Measurements from ENCODE around the gene FBRSL1. TPM values are rescaled to one million over a fixed set of nuclear protein-coding genes. Genes with fewer than 3 reads are reported as not detected.

Gene FBRSL1
- total and polyA plus RNA-seq, 9 of the 15 experiments (the other 6 are each of a cell fraction or from before 2014, with no cell fraction given): 0.24 to 129 (median 7.3) TPM

DNA sequence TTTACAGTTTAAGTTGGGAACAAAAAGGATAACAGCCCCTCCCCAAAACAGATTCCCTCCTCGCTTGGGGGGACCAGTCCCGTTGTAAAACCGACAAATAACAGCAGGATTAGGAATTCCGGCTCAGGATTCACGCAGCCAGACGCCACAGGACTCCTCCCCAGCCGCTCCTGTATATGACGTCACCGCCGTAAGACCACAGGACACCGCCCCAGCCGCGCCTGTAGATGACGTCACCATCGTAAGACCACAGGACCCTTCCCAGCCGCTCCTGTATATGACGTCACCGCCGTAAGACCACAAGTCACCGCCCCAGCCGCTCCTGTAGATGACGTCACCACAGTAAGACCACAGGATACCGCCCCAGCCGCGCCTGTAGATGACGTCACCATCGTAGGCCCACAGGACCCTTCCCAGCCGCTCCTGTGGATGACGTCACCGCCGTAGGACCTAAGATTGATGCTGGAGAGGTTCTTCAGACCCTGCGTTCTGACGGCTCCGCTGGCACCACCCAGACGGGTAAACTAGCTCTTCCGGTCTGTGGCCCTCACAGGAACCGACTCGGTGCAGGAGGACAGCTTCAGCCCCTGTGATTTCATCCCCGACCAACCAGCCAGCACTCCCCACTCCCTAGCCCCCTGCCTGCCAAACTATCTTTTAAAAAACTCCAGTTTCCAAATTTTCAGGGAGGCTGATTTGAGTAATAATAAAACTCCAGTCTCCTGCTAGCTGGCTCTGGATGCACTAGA, 43.9 kb upstream of the FBRSL1 start (continued):
- TF ChIP-seq, protein P1, sequence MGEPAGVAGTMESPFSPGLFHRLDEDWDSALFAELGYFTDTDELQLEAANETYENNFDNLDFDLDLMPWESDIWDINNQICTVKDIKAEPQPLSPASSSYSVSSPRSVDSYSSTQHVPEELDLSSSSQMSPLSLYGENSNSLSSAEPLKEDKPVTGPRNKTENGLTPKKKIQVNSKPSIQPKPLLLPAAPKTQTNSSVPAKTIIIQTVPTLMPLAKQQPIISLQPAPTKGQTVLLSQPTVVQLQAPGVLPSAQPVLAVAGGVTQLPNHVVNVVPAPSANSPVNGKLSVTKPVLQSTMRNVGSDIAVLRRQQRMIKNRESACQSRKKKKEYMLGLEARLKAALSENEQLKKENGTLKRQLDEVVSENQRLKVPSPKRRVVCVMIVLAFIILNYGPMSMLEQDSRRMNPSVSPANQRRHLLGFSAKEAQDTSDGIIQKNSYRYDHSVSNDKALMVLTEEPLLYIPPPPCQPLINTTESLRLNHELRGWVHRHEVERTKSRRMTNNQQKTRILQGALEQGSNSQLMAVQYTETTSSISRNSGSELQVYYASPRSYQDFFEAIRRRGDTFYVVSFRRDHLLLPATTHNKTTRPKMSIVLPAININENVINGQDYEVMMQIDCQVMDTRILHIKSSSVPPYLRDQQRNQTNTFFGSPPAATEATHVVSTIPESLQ (CRISPR knock-in tag; IDR thresholded peaks at IDR 0.05): no peak
- no peak for TF ChIP-seq HSF4 (CRISPR knock-in tag; IDR thresholded peaks at IDR 0.05; ENCODE audit: borderline replicate concordance)
- TF ChIP-seq, protein P2, sequence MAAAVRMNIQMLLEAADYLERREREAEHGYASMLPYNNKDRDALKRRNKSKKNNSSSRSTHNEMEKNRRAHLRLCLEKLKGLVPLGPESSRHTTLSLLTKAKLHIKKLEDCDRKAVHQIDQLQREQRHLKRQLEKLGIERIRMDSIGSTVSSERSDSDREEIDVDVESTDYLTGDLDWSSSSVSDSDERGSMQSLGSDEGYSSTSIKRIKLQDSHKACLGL (CRISPR knock-in tag; IDR thresholded peaks at IDR 0.05; ENCODE audit: borderline replicate concordance, poor library complexity, severe bottlenecking): no peak
- TF ChIP-seq CBX1 (IDR thresholded peaks at IDR 0.05; ENCODE audit: low read depth): peak; percentile 53; the same call in 1 of the 2 replicates
- TF ChIP-seq ZNF347 (CRISPR knock-in tag; IDR thresholded peaks at IDR 0.05; ENCODE audit: low read depth): peak; percentile 71; the same call in 1 of the 2 replicates
- TF ChIP-seq EP300 (IDR thresholded peaks at IDR 0.05; ENCODE audit: low read length): peak; percentile 51; the same call in 1 of the 2 replicates
- TF ChIP-seq JUNB (CRISPR knock-in tag; conservative IDR thresholded peaks at IDR 0.05): peak; percentile 100
- TF ChIP-seq, protein P3, sequence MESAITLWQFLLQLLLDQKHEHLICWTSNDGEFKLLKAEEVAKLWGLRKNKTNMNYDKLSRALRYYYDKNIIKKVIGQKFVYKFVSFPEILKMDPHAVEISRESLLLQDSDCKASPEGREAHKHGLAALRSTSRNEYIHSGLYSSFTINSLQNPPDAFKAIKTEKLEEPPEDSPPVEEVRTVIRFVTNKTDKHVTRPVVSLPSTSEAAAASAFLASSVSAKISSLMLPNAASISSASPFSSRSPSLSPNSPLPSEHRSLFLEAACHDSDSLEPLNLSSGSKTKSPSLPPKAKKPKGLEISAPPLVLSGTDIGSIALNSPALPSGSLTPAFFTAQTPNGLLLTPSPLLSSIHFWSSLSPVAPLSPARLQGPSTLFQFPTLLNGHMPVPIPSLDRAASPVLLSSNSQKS (CRISPR knock-in tag; IDR thresholded peaks at IDR 0.05): no peak
- TF ChIP-seq FOXK2 (conservative IDR thresholded peaks at IDR 0.05 in 1 of 2, IDR thresholded peaks at IDR 0.05 in 1 of 2; ENCODE audit: low read depth in 2 of 2): peak; percentile 69 to 90
- TF ChIP-seq PTBP1 (IDR thresholded peaks at IDR 0.05; ENCODE audit: low read depth, low read length): no peak
- peak; percentile 49; the same call in 1 of the 2 replicates for TF ChIP-seq ZFP1 (CRISPR knock-in tag; IDR thresholded peaks at IDR 0.05)
- TF ChIP-seq, protein P4, sequence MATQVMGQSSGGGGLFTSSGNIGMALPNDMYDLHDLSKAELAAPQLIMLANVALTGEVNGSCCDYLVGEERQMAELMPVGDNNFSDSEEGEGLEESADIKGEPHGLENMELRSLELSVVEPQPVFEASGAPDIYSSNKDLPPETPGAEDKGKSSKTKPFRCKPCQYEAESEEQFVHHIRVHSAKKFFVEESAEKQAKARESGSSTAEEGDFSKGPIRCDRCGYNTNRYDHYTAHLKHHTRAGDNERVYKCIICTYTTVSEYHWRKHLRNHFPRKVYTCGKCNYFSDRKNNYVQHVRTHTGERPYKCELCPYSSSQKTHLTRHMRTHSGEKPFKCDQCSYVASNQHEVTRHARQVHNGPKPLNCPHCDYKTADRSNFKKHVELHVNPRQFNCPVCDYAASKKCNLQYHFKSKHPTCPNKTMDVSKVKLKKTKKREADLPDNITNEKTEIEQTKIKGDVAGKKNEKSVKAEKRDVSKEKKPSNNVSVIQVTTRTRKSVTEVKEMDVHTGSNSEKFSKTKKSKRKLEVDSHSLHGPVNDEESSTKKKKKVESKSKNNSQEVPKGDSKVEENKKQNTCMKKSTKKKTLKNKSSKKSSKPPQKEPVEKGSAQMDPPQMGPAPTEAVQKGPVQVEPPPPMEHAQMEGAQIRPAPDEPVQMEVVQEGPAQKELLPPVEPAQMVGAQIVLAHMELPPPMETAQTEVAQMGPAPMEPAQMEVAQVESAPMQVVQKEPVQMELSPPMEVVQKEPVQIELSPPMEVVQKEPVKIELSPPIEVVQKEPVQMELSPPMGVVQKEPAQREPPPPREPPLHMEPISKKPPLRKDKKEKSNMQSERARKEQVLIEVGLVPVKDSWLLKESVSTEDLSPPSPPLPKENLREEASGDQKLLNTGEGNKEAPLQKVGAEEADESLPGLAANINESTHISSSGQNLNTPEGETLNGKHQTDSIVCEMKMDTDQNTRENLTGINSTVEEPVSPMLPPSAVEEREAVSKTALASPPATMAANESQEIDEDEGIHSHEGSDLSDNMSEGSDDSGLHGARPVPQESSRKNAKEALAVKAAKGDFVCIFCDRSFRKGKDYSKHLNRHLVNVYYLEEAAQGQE (IDR thresholded peaks at IDR 0.05; ENCODE audit: borderline replicate concordance): 0 out of 2 replicates have a peak, but pooled peaks have one; percentile 1
- TF ChIP-seq, protein P4 (CRISPR knock-in tag; IDR thresholded peaks at IDR 0.05; ENCODE audit: low read depth): 0 out of 2 replicates have a peak, but pooled peaks have one; percentile 20
- no peak for TF ChIP-seq RBM15 (IDR thresholded peaks at IDR 0.05; ENCODE audit: insufficient read depth, low read length)
- peak; percentile 54; the same call in 1 of the 2 replicates for TF ChIP-seq NFIX (CRISPR knock-in tag; IDR thresholded peaks at IDR 0.05; ENCODE audit: low read depth)
- no peak for TF ChIP-seq HDGF (IDR thresholded peaks at IDR 0.05)
